ENCODE measurements around the gene PLP2.

PLP2 gene

DNA sequence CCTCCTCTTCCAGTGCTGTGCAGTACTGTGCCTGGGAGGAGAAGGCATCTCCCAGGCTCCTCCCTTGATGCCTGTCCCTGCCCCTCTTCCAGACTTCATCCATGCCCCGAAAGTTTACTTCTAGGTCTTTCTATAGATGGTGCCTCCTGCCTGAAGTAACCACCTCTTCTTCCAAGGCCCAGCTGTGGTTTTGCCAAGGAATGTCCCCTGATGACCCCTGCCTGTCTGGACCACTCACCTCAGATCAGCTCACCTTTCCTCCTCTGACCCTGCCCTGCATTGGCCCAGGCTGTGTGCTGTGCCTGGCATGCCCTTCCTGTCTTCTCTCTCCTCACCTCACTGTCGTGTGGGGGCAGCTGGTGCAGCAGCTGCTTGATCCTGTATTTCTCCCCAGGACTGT lies 7.7 kb downstream of the PLP2 start:
- Histone ChIP-seq H3K27me3 (ENCODE audit: control insufficient read depth in 1 of 2, insufficient read depth in 1 of 2, low read length in 2 of 2) (no peaks in the 10 kb centered on the region), H2BK120ac (ENCODE audit: low read depth, low read length) (no peak overlapping the region), H3K23ac (ENCODE audit: low read length in 2 of 2) (no peak overlapping the region), H3K4me1 (ENCODE audit: control insufficient read depth, insufficient read depth, low read depth, low read length) (peaks cover 4% of the 10 kb centered on the region), H2AK5ac (ENCODE audit: low read length, severe bottlenecking) (no peak overlapping the region), H2BK5ac (ENCODE audit: low read depth, low read length, poor library complexity, severe bottlenecking) (no peak overlapping the region), H3K9ac (ENCODE audit: low read length) (no peak overlapping the region), H2AFZ (ENCODE audit: low read depth, low read length) (no peak overlapping the region), H3K36me3 (ENCODE audit: control insufficient read depth in 1 of 2, insufficient read depth in 2 of 2, low read depth in 1 of 2, low read length in 2 of 2) (peaks cover 17 to 65% of the 10 kb centered on the region in 2 experiments), H3K79me1 (replicated peaks; ENCODE audit: low read length, poor library complexity, severe bottlenecking) (peaks cover 8% of the 10 kb centered on the region), H3K4ac (ENCODE audit: low read depth in 1 of 2, low read length in 2 of 2) (no peak overlapping the region), H3K9me3 (ENCODE audit: control insufficient read depth, low read length) (no peaks in the 10 kb centered on the region), H2BK12ac (ENCODE audit: low read length in 2 of 2) (no peak overlapping the region), H3K18ac (ENCODE audit: low read depth in 1 of 2, low read length in 2 of 2) (no peak overlapping the region), H3K4me3 (ENCODE audit: insufficient read depth in 1 of 2, low read depth in 1 of 2, low read length in 2 of 2) (no peak overlapping the region), H3K4me2 (ENCODE audit: low read length, poor library complexity, severe bottlenecking) (no peak overlapping the region), H4K8ac (ENCODE audit: low read length) (no peak overlapping the region), H4K91ac (ENCODE audit: low read length) (no peak overlapping the region), H2BK15ac (ENCODE audit: low read depth, poor library complexity, severe bottlenecking) (no peak overlapping the region), H3K14ac (ENCODE audit: low read length in 2 of 2) (no peak overlapping the region), H3K27ac (ENCODE audit: low read length, poor library complexity, severe bottlenecking) (no peak overlapping the region)
- no peak for DNase-seq
- 100% methylated on average over 1 of the region's 2 CpGs for WGBS

DNA sequence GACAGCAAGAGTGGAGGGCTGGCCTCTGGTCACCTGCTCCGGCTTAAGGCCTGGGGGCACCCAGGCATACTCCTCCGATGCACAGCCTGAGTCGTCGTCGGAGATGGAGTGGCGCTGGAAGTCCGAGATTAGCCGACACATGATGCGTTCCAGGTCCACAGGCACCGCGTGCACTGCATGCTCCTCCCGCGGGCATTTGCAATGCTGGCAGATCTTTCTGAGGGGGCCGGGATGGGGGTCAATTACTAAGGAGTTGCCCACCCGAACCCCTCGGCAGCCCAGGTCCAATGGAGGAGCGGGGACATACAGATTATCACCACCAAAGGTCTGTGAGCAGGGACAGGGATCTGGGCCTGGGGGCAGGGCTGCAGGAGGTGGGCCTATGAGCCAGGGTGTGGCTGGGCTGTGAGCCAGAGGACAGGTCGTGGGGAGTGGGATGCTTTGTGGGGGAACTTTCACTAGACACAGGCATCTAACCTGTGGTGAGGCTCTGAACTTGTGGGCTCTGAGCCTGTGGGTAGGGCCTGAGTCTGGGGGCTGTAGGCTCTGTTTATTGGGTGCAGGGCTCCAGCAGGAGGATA lies 12.1 kb downstream of the PLP2 start:
- Histone ChIP-seq H2BK12ac (ENCODE audit: low read length in 2 of 2) (no peak overlapping the region), H3K18ac (ENCODE audit: low read depth in 1 of 2, low read length in 2 of 2) (no peak overlapping the region), H3K9me3 (ENCODE audit: control insufficient read depth, low read length) (no peaks in the 10 kb centered on the region), H3K9ac (ENCODE audit: low read length) (no peak overlapping the region), H3K23ac (ENCODE audit: low read length in 2 of 2) (no peak overlapping the region), H2BK15ac (ENCODE audit: low read depth, poor library complexity, severe bottlenecking) (no peak overlapping the region), H3K4me2 (ENCODE audit: low read length, poor library complexity, severe bottlenecking) (peak overlapping the region; percentile 5), H3K4me3 (ENCODE audit: insufficient read depth in 1 of 2, low read depth in 1 of 2, low read length in 2 of 2) (peak overlapping the region in 1 of 2 experiments; percentile 59), H3K4ac (ENCODE audit: low read depth in 1 of 2, low read length in 2 of 2) (no peak overlapping the region), H2BK120ac (ENCODE audit: low read depth, low read length) (no peak overlapping the region), H3K14ac (ENCODE audit: low read length in 2 of 2) (no peak overlapping the region), H2BK5ac (ENCODE audit: low read depth, low read length, poor library complexity, severe bottlenecking) (no peak overlapping the region), H3K36me3 (ENCODE audit: control insufficient read depth in 1 of 2, insufficient read depth in 2 of 2, low read depth in 1 of 2, low read length in 2 of 2) (peaks cover 7 to 28% of the 10 kb centered on the region in 2 experiments), H2AFZ (ENCODE audit: low read depth, low read length) (no peak overlapping the region), H3K27me3 (ENCODE audit: control insufficient read depth in 1 of 2, insufficient read depth in 1 of 2, low read length in 2 of 2) (no peaks in the 10 kb centered on the region), H2AK5ac (ENCODE audit: low read length, severe bottlenecking) (no peak overlapping the region), H4K8ac (ENCODE audit: low read length) (no peak overlapping the region), H3K79me1 (replicated peaks; ENCODE audit: low read length, poor library complexity, severe bottlenecking) (peaks cover 8% of the 10 kb centered on the region), H3K4me1 (ENCODE audit: control insufficient read depth, insufficient read depth, low read depth, low read length) (peaks cover 14% of the 10 kb centered on the region), H3K27ac (ENCODE audit: low read length, poor library complexity, severe bottlenecking) (no peak overlapping the region), H4K91ac (ENCODE audit: low read length) (peak overlapping the region; percentile 15)
- no peak for DNase-seq
- WGBS, result 91% methylated on average over 18 of the region's 18 CpGs

DNA sequence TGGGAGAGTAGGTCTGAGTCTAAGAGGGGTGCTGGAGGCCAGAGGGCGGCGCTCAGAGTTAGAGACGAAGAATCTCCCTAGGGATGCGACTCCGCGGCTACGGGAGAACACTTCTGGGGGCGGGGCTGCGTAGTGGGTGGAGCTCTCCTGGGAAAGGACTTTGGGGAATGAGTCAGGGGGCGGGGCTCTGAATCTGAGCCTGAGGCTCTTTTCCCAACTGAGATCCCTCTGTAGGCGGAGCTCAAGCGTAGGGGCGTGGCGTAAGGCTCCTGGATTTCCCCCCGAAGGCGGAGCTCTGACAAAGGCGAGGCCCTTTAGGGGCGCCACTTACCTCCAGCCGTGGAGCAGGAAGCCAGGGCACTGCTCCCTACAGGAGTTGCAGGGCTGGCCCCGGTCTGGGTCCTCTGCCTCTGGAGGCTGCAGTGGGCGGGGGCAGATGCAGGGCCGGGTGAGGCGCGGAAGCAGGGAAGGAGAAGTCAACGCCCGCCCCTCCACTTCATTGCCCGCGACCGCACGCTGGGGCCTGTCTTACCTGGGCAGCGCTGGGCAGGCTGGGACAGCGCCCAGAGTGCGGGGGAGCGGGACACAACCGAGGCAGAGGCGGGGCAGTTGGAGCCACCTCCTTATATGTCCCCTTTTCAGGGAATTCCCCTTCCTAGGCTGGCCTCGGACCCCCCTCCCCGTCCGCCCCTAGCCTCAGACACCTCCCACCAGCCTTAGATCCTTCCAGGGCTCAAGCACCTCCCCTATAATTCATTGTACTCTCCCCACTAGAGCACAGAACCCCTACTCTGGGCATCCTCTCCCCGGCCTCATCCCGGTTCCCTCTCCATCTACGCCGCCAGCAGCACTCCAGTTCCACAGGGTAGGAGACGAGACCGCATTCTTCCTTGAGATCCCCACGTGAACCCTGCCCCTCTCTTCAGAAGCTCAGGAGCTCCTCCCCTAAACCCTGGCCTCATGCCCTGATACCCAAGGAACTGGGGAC lies 12.9 kb downstream of the PLP2 start:
- Histone ChIP-seq H3K79me1 (replicated peaks; ENCODE audit: low read length, poor library complexity, severe bottlenecking) (peaks cover 8% of the 10 kb centered on the region), H3K4me1 (ENCODE audit: control insufficient read depth, insufficient read depth, low read depth, low read length) (peaks cover 14% of the 10 kb centered on the region), H2BK12ac (ENCODE audit: low read length in 2 of 2) (peak overlapping the region; percentile 39 to 63), H3K27me3 (ENCODE audit: control insufficient read depth in 1 of 2, insufficient read depth in 1 of 2, low read length in 2 of 2) (no peaks in the 10 kb centered on the region), H3K14ac (ENCODE audit: low read length in 2 of 2) (peak overlapping the region in 1 of 2 experiments; percentile 41), H3K27ac (ENCODE audit: low read length, poor library complexity, severe bottlenecking) (peak overlapping the region; percentile 20), H2AFZ (ENCODE audit: low read depth, low read length) (no peak overlapping the region), H2BK5ac (ENCODE audit: low read depth, low read length, poor library complexity, severe bottlenecking) (no peak overlapping the region), H3K4ac (ENCODE audit: low read depth in 1 of 2, low read length in 2 of 2) (peak overlapping the region; percentile 64 to 79), H4K91ac (ENCODE audit: low read length) (peak overlapping the region; percentile 39), H4K8ac (ENCODE audit: low read length) (peak overlapping the region; percentile 60), H3K4me3 (ENCODE audit: insufficient read depth in 1 of 2, low read depth in 1 of 2, low read length in 2 of 2) (peak overlapping the region; percentile 56 to 77), H3K4me2 (ENCODE audit: low read length, poor library complexity, severe bottlenecking) (peak overlapping the region; percentile 76), H3K36me3 (ENCODE audit: control insufficient read depth in 1 of 2, insufficient read depth in 2 of 2, low read depth in 1 of 2, low read length in 2 of 2) (peaks cover 7 to 20% of the 10 kb centered on the region in 2 experiments), H3K9ac (ENCODE audit: low read length) (peak overlapping the region; percentile 84), H3K18ac (ENCODE audit: low read depth in 1 of 2, low read length in 2 of 2) (peak overlapping the region; percentile 54 to 76), H3K23ac (ENCODE audit: low read length in 2 of 2) (no peak overlapping the region), H2BK120ac (ENCODE audit: low read depth, low read length) (no peak overlapping the region), H2BK15ac (ENCODE audit: low read depth, poor library complexity, severe bottlenecking) (no peak overlapping the region), H2AK5ac (ENCODE audit: low read length, severe bottlenecking) (no peak overlapping the region), H3K9me3 (ENCODE audit: control insufficient read depth, low read length) (no peaks in the 10 kb centered on the region)
- 23% methylated on average over 33 of the region's 46 CpGs for whole genome bisulfite sequencing
- peak; percentile 93 for DNase-seq

Data from mesenchymal stem cell (in vitro differentiated cells and primary cell).